ENCODE results near the gene CTF1. TPM values are rescaled to one million over a fixed set of nuclear protein-coding genes. Genes with fewer than 3 reads are reported as not detected.

CTF1 gene
- total and polyA plus RNA-seq, 2 donors (not counting 1 experiment from before 2014, with no cell fraction given): 0.78 to 0.81 TPM

DNA sequence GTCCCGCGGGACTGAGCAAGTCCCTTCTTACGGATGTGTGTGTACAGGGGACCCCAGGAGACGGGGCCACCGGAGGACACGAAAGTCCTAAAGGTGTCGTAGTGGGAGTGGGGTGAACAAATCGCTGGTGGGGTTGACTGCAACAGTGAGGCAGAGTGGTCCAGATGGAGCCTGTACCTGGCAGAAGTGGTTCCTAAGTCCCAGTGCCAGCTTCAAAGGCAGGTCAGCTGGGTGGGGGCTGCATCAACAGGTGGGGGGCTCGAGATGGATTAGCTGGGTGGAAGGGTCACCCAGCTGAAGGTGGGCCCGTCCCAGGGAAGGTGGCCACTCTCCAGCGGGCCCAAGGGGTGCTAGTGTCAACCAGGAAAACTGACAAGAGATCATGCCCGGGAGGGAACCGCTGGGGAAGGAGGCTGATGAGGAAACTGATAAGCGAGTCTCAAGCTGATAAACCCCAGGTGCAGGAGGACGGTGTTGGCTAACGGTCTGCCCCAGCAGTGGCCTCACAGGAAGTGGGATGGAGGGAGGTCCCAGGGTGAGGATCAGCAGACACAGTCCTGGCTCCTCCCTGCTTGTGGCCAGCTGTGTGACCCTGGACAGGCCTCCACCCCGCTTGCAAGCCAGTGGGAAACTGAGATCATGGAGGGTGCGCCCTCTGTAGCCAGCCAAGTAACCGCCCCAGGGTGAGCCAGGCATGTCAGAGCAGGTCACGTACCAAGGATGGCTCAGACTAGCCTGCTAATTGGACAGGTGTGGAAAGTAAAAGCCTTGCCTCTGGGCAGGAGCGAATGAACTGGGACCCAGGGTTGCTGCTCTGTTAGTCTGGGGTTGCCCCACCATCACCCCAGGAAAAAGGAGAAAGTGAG lies 53.5 kb downstream of the CTF1 start:
- intact Hi-C loops (cut with micrococcal nuclease): loop anchor here (1.0 to 5.0 kb wide), 4 partner anchors 7 to 919 kb away; partner anchors contain the start of genes CFAP119, FBXL19, RNF40 and SETD1A
- Mint-ChIP-seq H3K4me1 (peaks cover 27% of the 10 kb centered on the region), H3K27me3 (no peaks in the 10 kb centered on the region), H3K9me3 (ENCODE audit: insufficient read depth) (no peaks in the 10 kb centered on the region), H3K27ac (peak overlapping the region; percentile 92), H3K4me3 (peak overlapping the region; percentile 95)
- CTCF ChIA-PET: interaction anchor here (0.5 to 1.4 kb wide), 7 partner anchors 8 to 469 kb away, joined by 3 to 6 read pairs (median 3); no protein-coding TSS in a partner anchor
- Histone ChIP-seq H3K9ac (ENCODE audit: low read length) (peak overlapping the region; percentile 81), H2AFZ (ENCODE audit: insufficient read depth, low read depth, low read length, poor library complexity, severe bottlenecking) (peak overlapping the region; percentile 84), H3K36me3 (replicated peaks in 1 of 2; ENCODE audit: control extremely low read depth in 1 of 2, control insufficient read depth in 1 of 2, extremely low read depth in 1 of 2, insufficient read depth in 2 of 2, low read length in 1 of 2) (peaks cover 0 to 6% of the 10 kb centered on the region in 2 experiments), H3K9me3 (ENCODE audit: control extremely low read depth in 1 of 3, control insufficient read depth in 2 of 3, insufficient read depth in 1 of 3, low read length in 2 of 3) (peaks cover 0 to 4% (median 0%) of the 10 kb centered on the region in 3 donors), H3K4me1 (ENCODE audit: control insufficient read depth in 2 of 2, insufficient read depth in 2 of 2, low read length in 2 of 2) (peaks cover 14 to 36% of the 10 kb centered on the region in 2 donors), H4K20me1 (ENCODE audit: control insufficient read depth, insufficient read depth, low read length, poor library complexity, severe bottlenecking) (peaks cover 38% of the 10 kb centered on the region), H3K79me2 (ENCODE audit: control insufficient read depth, insufficient read depth, low read length) (peaks cover 32% of the 10 kb centered on the region), H3K4me3 (ENCODE audit: control extremely low read depth in 1 of 5, extremely low read depth in 1 of 5, insufficient read depth in 1 of 5, low read depth in 2 of 5, low read length in 4 of 5) (peak overlapping the region; percentile 56 to 93 (median 77)), H3K27me3 (replicated peaks in 1 of 4; ENCODE audit: control extremely low read depth in 1 of 4, control insufficient read depth in 3 of 4, insufficient read depth in 4 of 4, low read length in 3 of 4) (no peaks in the 10 kb centered on the region), H3K4me2 (replicated peaks; ENCODE audit: low read depth, low read length, poor library complexity, severe bottlenecking) (peak overlapping the region; percentile 94), H3K27ac (ENCODE audit: low read length in 2 of 2) (peak overlapping the region; percentile 50 to 78)
- peak; percentile 62 for DNase-seq
- POLR2A ChIA-PET: interaction anchor here (0.6 to 1.0 kb wide), 4 partner anchors 14 to 919 kb away, joined by 3 to 10 read pairs (median 4); partner anchors contain the start of gene PRR14
- TF ChIP-seq, protein P1, sequence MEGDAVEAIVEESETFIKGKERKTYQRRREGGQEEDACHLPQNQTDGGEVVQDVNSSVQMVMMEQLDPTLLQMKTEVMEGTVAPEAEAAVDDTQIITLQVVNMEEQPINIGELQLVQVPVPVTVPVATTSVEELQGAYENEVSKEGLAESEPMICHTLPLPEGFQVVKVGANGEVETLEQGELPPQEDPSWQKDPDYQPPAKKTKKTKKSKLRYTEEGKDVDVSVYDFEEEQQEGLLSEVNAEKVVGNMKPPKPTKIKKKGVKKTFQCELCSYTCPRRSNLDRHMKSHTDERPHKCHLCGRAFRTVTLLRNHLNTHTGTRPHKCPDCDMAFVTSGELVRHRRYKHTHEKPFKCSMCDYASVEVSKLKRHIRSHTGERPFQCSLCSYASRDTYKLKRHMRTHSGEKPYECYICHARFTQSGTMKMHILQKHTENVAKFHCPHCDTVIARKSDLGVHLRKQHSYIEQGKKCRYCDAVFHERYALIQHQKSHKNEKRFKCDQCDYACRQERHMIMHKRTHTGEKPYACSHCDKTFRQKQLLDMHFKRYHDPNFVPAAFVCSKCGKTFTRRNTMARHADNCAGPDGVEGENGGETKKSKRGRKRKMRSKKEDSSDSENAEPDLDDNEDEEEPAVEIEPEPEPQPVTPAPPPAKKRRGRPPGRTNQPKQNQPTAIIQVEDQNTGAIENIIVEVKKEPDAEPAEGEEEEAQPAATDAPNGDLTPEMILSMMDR (IDR thresholded peaks at IDR 0.05): peak; percentile 19
- TF ChIP-seq EZH2 (IDR thresholded peaks at IDR 0.05; ENCODE audit: borderline replicate concordance, insufficient read depth, low read depth, low read length, poor library complexity, severe bottlenecking): no peak
- WGBS (ENCODE audit: insufficient coverage): 1% methylated on average over 21 of the region's 21 CpGs
- ATAC-seq (ENCODE audit: low read depth): peak; percentile 21
